HCT116 (cell line): ENCODE measurements around the gene KRT73. TPM values are rescaled to one million over a fixed set of nuclear protein-coding genes. Genes with fewer than 3 reads are reported as not detected.

Experiments
- ATAC-seq: fragments of 200-7000 bp; cut with Tn5 transposase; 2 replicates; pipeline ENCODE4 v1.9.1; 2020; ENCODE audit warnings: mild to moderate bottlenecking, moderate library complexity
- BruUV-seq: library from RNA; stranded (reverse); fragments of 400-500 nt; replicated peaks from 2 replicates; lab custom pipeline; 2021; lab: Mats Ljungman, UMichigan
- CTCF ChIA-PET: fragments of 300-600 bp; sonication (Branson Sonifier 250); formaldehyde crosslinking; loops from one replicate; lab custom pipeline; 2021; ENCODE audit warnings: antibody characterized with exemption; lab: Charles Lee
- POLR2A ChIA-PET: fragments of 300-600, 350-600 bp; sonication (Branson Sonifier 250); formaldehyde crosslinking; loops from one replicate; lab custom pipeline; 2021; ENCODE audit warnings: antibody characterized with exemption; lab: Charles Lee
- RAD21 ChIA-PET, 2 experiments: fragments of 300-600 bp; sonication (Branson Sonifier 250); formaldehyde crosslinking; loops; one replicate each; lab custom pipeline; 2023; ENCODE audit warnings: low total read pairs in 2 of 2; ENCODE audit not compliant: uncharacterized antibody in 2 of 2, unreplicated experiment in 2 of 2, low non-redundant PET in 1 of 2; lab: Charles Lee
- DNase-seq: peaks from one replicate; pipeline ENCODE4 v3.0.0-alpha.2; 2010; ENCODE audit warnings: low read depth, low spot score
- H2AFZ ChIP-seq: fragments of 200-600 bp; shearing (Covaris generic), sonication (generic); 2 replicates; pipeline ENCODE4 v1.6.1; 2017; ENCODE audit warnings: low read depth, mixed run types, mixed read lengths, antibody characterized with exemption, low read length; ENCODE audit not compliant: poor library complexity, severe bottlenecking
- H3K27ac ChIP-seq: 2 replicates; pipeline ENCODE4 v1.5.1; 2012; ENCODE audit warnings: low read depth, low read length
- H3K27me3 ChIP-seq: fragments of 200-600 bp; sonication (generic); 2 replicates; pipeline ENCODE4 v1.6.1; 2016; ENCODE audit warnings: mixed run types, low read length, mixed read lengths; ENCODE audit not compliant: insufficient read depth
- H3K36me3 ChIP-seq, 2 experiments: fragments of 200-500 bp in 1 of 2; fragments of 200-600 bp in 1 of 2; sonication (Bioruptor generic) in 1 of 2; sonication (generic) in 1 of 2; 2 replicates each; pipeline versions ENCODE4 v1.5.1 to v1.6.1; 2014 to 2016; ENCODE audit warnings: low read length in 2 of 2, inconsistent platforms in 1 of 2, mixed read lengths in 1 of 2, mixed run types in 1 of 2; ENCODE audit not compliant: insufficient read depth in 2 of 2, control insufficient read depth in 1 of 2
- H3K4me1 ChIP-seq, 2 experiments: fragments of 200-600 bp in 1 of 2; sonication (generic) in 1 of 2; 2 replicates each; pipeline versions ENCODE4 v1.5.1 to v1.6.1; 2012 to 2017; ENCODE audit warnings: low read length in 2 of 2, inconsistent platforms in 1 of 2, mild to moderate bottlenecking in 1 of 2, mixed read lengths in 1 of 2, mixed run types in 1 of 2, moderate library complexity in 1 of 2; ENCODE audit not compliant: insufficient read depth in 2 of 2, control insufficient read depth in 1 of 2
- H3K4me2 ChIP-seq: fragments of 200-600 bp; sonication (generic); 2 replicates; pipeline ENCODE4 v1.6.1; 2017; ENCODE audit warnings: mixed run types, low read length, mixed read lengths
- H3K4me3 ChIP-seq, 2 experiments: fragments of 200-600 bp in 1 of 2; sonication (generic) in 1 of 2; replicated peaks in 1 of 2; 2 replicates each; pipeline ENCODE4 v1.5.1; 2011 to 2016; ENCODE audit warnings: low read length in 2 of 2, control low read depth in 1 of 2, low read depth in 1 of 2, mild to moderate bottlenecking in 1 of 2, mixed read lengths in 1 of 2, mixed run types in 1 of 2
- H3K79me2 ChIP-seq: fragments of 200-600 bp; sonication (generic); 2 replicates; pipeline ENCODE4 v1.6.1; 2017; ENCODE audit warnings: mild to moderate bottlenecking, mixed run types, low read length, moderate library complexity, mixed read lengths; ENCODE audit not compliant: insufficient read depth
- H3K9ac ChIP-seq: fragments of 200-600 bp; sonication (generic); 2 replicates; pipeline ENCODE4 v1.6.1; 2016; ENCODE audit warnings: low read length, mixed read lengths
- H3K9me2 ChIP-seq: fragments of 200-600 bp; sonication (generic), shearing (Covaris generic); 2 replicates; pipeline ENCODE4 v1.6.1; 2017; ENCODE audit warnings: mixed run types, mild to moderate bottlenecking, moderate library complexity; ENCODE audit not compliant: insufficient read depth
- H3K9me3 ChIP-seq, 2 experiments: fragments of 200-500 bp in 1 of 2; fragments of 200-600 bp in 1 of 2; sonication (Bioruptor generic) in 1 of 2; sonication (generic) in 1 of 2; 2 replicates each; pipeline ENCODE4 v1.6.1; 2014 to 2017; ENCODE audit warnings: low read length in 2 of 2, mixed read lengths in 2 of 2, inconsistent platforms in 1 of 2, low read depth in 1 of 2, mild to moderate bottlenecking in 1 of 2, mixed run types in 1 of 2, moderate library complexity in 1 of 2; ENCODE audit not compliant: control insufficient read depth in 1 of 2, insufficient read depth in 1 of 2
- H4K20me1 ChIP-seq: fragments of 200-600 bp; sonication (generic), shearing (Covaris generic); 2 replicates; pipeline ENCODE4 v1.6.1; 2017; ENCODE audit warnings: mixed run types, mild to moderate bottlenecking, moderate library complexity; ENCODE audit not compliant: insufficient read depth
- ATF3 ChIP-seq: IDR thresholded peaks from 2 replicates; pipeline ENCODE4 v1.6.1; 2012
- EZH2 ChIP-seq: fragments of 200-600 bp; sonication (generic); IDR thresholded peaks from 2 replicates; pipeline ENCODE4 v1.6.1; 2017; ENCODE audit warnings: antibody characterized with exemption, mixed run types
- POLR2A ChIP-seq: IDR thresholded peaks from 2 replicates; pipeline ENCODE4 v1.7.0; 2011; ENCODE audit warnings: borderline replicate concordance; ENCODE audit not compliant: insufficient read depth, insufficient read length; ENCODE audit errors: extremely low read depth
- RAD21 ChIP-seq: IDR thresholded peaks from 2 replicates; pipeline ENCODE4 v1.6.1; 2012; ENCODE audit warnings: low read depth, mild to moderate bottlenecking
- SP1 ChIP-seq: IDR thresholded peaks from 2 replicates; pipeline ENCODE4 v1.6.1; 2012; ENCODE audit warnings: low read depth
- ZNF274 ChIP-seq: fragments of 200-500 bp; sonication (Bioruptor generic); IDR thresholded peaks from 2 replicates; pipeline ENCODE4 v1.6.1; 2014; ENCODE audit warnings: mild to moderate bottlenecking, low read depth, low read length, inconsistent platforms
- intact Hi-C: fragments of 100-400 bp; cut with micrococcal nuclease; formaldehyde crosslinking; loops from 2 replicates; pipeline ENCODE4 v1.10.0; 2022
- total RNA-seq: library from RNA; stranded (reverse); gene quantifications from one replicate; pipeline ENCODE4 v1.2.1, GENCODE V29; 2021; ENCODE audit not compliant: unreplicated experiment
- TF ChIP-seq, protein P1 (sequence below), 3 experiments: fragments of 200-600 bp in 1 of 3; sonication (generic) in 1 of 3; IDR thresholded peaks in 2 of 3; conservative IDR thresholded peaks in 1 of 3; 2 replicates each; pipeline ENCODE4 v1.5.1; 2012 to 2017; ENCODE audit warnings: low read depth in 2 of 3, low read length in 2 of 3, antibody characterized with exemption in 1 of 3, borderline replicate concordance in 1 of 3, control low read depth in 1 of 3, mild to moderate bottlenecking in 1 of 3, mixed read lengths in 1 of 3, mixed run types in 1 of 3, moderate library complexity in 1 of 3; ENCODE audit not compliant: insufficient read depth in 1 of 3
- TF ChIP-seq, protein P2 (sequence below): IDR thresholded peaks from 2 replicates; pipeline ENCODE4 v1.6.1; 2012; ENCODE audit warnings: low read depth

KRT73 gene
- total RNA-seq, 1 experiment from 2014 or later, result not detected

DNA sequence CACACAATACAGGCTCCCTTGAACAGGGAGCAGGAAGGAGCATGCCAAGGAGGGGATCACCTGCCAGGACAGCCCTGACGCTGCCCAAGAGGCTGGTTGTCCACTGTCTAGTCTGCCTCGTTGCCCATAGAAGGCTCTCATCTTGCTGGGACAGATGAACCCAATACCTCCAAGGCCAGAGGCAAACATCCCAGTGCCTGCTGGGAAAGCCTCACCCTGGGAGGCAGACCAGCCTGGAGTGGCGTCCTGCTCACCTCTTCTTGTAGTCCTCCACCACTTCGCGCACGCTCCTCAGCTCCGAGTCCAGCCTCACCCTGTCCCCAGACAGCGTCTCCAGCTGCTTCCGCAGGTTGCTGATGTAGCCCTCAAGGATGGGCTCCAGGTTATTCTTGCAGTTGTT, 2.4 kb downstream of the KRT73 start:
- DNase-seq, result no peak
- ChIA-PET CTCF (no interaction called here), POLR2A (no interaction called here), RAD21 (no interaction called here)
- no peak overlapping the region for H3K4me2 ChIP-seq
- no peaks in the 10 kb centered on the region for H4K20me1 ChIP-seq
- H3K27me3 ChIP-seq, result no peaks in the 10 kb centered on the region
- no TSS peak for BruUV-seq
- H3K4me3 ChIP-seq, result no peak overlapping the region
- no peaks in the 10 kb centered on the region for H3K36me3 ChIP-seq
- H3K79me2 ChIP-seq, result no peaks in the 10 kb centered on the region
- intact Hi-C loops, result no loop called here
- H3K27ac ChIP-seq, result no peak overlapping the region
- TF ChIP-seq EZH2, result no peak
- TF ChIP-seq ZNF274, result no peak
- TF ChIP-seq, protein P1, sequence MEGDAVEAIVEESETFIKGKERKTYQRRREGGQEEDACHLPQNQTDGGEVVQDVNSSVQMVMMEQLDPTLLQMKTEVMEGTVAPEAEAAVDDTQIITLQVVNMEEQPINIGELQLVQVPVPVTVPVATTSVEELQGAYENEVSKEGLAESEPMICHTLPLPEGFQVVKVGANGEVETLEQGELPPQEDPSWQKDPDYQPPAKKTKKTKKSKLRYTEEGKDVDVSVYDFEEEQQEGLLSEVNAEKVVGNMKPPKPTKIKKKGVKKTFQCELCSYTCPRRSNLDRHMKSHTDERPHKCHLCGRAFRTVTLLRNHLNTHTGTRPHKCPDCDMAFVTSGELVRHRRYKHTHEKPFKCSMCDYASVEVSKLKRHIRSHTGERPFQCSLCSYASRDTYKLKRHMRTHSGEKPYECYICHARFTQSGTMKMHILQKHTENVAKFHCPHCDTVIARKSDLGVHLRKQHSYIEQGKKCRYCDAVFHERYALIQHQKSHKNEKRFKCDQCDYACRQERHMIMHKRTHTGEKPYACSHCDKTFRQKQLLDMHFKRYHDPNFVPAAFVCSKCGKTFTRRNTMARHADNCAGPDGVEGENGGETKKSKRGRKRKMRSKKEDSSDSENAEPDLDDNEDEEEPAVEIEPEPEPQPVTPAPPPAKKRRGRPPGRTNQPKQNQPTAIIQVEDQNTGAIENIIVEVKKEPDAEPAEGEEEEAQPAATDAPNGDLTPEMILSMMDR (IDR thresholded peaks at IDR 0.05 in 2 of 3, conservative IDR thresholded peaks at IDR 0.05 in 1 of 3; ENCODE audit: borderline replicate concordance in 1 of 3, insufficient read depth in 1 of 3, low read depth in 2 of 3, low read length in 2 of 3), result no peak
- ATAC-seq, result no peak
- H2AFZ ChIP-seq, result no peak overlapping the region
- H3K4me1 ChIP-seq, result no peaks in the 10 kb centered on the region
- no peak overlapping the region for H3K9ac ChIP-seq
- H3K9me3 ChIP-seq, result no peaks in the 10 kb centered on the region
- no peaks in the 10 kb centered on the region for H3K9me2 ChIP-seq

GRCh38 chr12:52615208-52615868, 3.0 kb downstream of the KRT73 start:
- intact Hi-C loops, result no loop called here
- Histone ChIP-seq H4K20me1 (no peaks in the 10 kb centered on the region), H3K9me3 (no peaks in the 10 kb centered on the region), H3K4me2 (no peak overlapping the region), H3K9me2 (no peaks in the 10 kb centered on the region), H3K36me3 (no peaks in the 10 kb centered on the region), H3K27ac (no peak overlapping the region), H3K27me3 (no peaks in the 10 kb centered on the region), H3K4me1 (no peaks in the 10 kb centered on the region), H2AFZ (no peak overlapping the region), H3K79me2 (no peaks in the 10 kb centered on the region), H3K9ac (no peak overlapping the region), H3K4me3 (no peak overlapping the region)
- POLR2A ChIA-PET, result no interaction called here
- ATAC-seq, result no peak
- no TSS peak for BruUV-seq
- no peak for DNase-seq
- RAD21 ChIA-PET, result no interaction called here
- CTCF ChIA-PET, result no interaction called here
- TF ChIP-seq SP1 (no peak), ATF3 (no peak), RAD21 (no peak), POLR2A (no peak), EZH2 (no peak)
- TF ChIP-seq, protein P2, sequence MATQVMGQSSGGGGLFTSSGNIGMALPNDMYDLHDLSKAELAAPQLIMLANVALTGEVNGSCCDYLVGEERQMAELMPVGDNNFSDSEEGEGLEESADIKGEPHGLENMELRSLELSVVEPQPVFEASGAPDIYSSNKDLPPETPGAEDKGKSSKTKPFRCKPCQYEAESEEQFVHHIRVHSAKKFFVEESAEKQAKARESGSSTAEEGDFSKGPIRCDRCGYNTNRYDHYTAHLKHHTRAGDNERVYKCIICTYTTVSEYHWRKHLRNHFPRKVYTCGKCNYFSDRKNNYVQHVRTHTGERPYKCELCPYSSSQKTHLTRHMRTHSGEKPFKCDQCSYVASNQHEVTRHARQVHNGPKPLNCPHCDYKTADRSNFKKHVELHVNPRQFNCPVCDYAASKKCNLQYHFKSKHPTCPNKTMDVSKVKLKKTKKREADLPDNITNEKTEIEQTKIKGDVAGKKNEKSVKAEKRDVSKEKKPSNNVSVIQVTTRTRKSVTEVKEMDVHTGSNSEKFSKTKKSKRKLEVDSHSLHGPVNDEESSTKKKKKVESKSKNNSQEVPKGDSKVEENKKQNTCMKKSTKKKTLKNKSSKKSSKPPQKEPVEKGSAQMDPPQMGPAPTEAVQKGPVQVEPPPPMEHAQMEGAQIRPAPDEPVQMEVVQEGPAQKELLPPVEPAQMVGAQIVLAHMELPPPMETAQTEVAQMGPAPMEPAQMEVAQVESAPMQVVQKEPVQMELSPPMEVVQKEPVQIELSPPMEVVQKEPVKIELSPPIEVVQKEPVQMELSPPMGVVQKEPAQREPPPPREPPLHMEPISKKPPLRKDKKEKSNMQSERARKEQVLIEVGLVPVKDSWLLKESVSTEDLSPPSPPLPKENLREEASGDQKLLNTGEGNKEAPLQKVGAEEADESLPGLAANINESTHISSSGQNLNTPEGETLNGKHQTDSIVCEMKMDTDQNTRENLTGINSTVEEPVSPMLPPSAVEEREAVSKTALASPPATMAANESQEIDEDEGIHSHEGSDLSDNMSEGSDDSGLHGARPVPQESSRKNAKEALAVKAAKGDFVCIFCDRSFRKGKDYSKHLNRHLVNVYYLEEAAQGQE, result no peak
- TF ChIP-seq, protein P1 (IDR thresholded peaks at IDR 0.05 in 2 of 3, conservative IDR thresholded peaks at IDR 0.05 in 1 of 3; ENCODE audit: borderline replicate concordance in 1 of 3, insufficient read depth in 1 of 3, low read depth in 2 of 3, low read length in 2 of 3), result no peak
